GM23338 (cell line): ENCODE data around the gene TULP1. TPM values are rescaled to one million over a fixed set of nuclear protein-coding genes. Genes with fewer than 3 reads are reported as not detected.

Source experiments
- ATAC-seq: fragments of 200-7000 bp; cut with Tn5 transposase; 3 replicates; pipeline ENCODE4 v1.9.1; 2020
- DNase-seq: peaks from one replicate; pipeline ENCODE4 v3.0.0-alpha.2; 2015; ENCODE audit warnings: low spot score
- H2AFZ ChIP-seq: fragments of 200-600 bp; sonication (generic); 2 replicates; pipeline ENCODE4 v1.8.0; 2016; ENCODE audit warnings: antibody characterized with exemption, mild to moderate bottlenecking, moderate library complexity
- H3F3A ChIP-seq: fragments of 200-600 bp; sonication (generic); replicated peaks from 2 replicates; pipeline ENCODE4 v1.8.0; 2017; ENCODE audit warnings: antibody characterized with exemption, mixed run types, low read depth
- H3K27ac ChIP-seq: fragments of 200-600 bp; sonication (generic); 2 replicates; pipeline ENCODE4 v1.6.1; 2016; ENCODE audit warnings: low read depth
- H3K27me3 ChIP-seq: fragments of 200-600 bp; sonication (generic); 2 replicates; pipeline ENCODE4 v1.8.0; 2016; ENCODE audit warnings: mild to moderate bottlenecking, mixed run types, moderate library complexity; ENCODE audit not compliant: insufficient read depth
- H3K36me3 ChIP-seq: fragments of 200-600 bp; sonication (generic); 2 replicates; pipeline ENCODE4 v1.8.0; 2016; ENCODE audit warnings: mild to moderate bottlenecking; ENCODE audit not compliant: insufficient read depth
- H3K4me1 ChIP-seq: fragments of 200-600 bp; sonication (generic); 2 replicates; pipeline ENCODE4 v1.8.0; 2016; ENCODE audit warnings: mild to moderate bottlenecking, moderate library complexity; ENCODE audit not compliant: insufficient read depth
- H3K4me2 ChIP-seq: fragments of 200-600 bp; sonication (generic); 2 replicates; pipeline ENCODE4 v1.7.1; 2017; ENCODE audit warnings: mixed run types
- H3K4me3 ChIP-seq: fragments of 200-600 bp; sonication (generic); 2 replicates; pipeline ENCODE4 v1.6.1; 2016; ENCODE audit warnings: mixed run types
- H3K79me2 ChIP-seq: fragments of 200-600 bp; sonication (generic); replicated peaks from 2 replicates; pipeline ENCODE4 v1.8.0; 2017; ENCODE audit warnings: mild to moderate bottlenecking; ENCODE audit not compliant: insufficient read depth
- H3K9me2 ChIP-seq: fragments of 200-600 bp; sonication (generic); 2 replicates; pipeline ENCODE4 v1.8.0; 2017; ENCODE audit not compliant: insufficient read depth
- H4K20me1 ChIP-seq: fragments of 200-600 bp; sonication (generic); replicated peaks from 2 replicates; pipeline ENCODE4 v1.8.0; 2017; ENCODE audit warnings: mild to moderate bottlenecking; ENCODE audit not compliant: insufficient read depth
- H3K27ac Mint-ChIP-seq: 2 replicates; pipeline ENCODE4 v1.8.0; 2020; ENCODE audit warnings: inconsistent platforms, mild to moderate bottlenecking, moderate library complexity, mixed read lengths
- H3K27me3 Mint-ChIP-seq: 3 replicates; pipeline ENCODE4 v1.8.0; 2022; ENCODE audit warnings: low read depth, mild to moderate bottlenecking, moderate library complexity, mixed read lengths, inconsistent platforms; ENCODE audit not compliant: insufficient read depth, poor library complexity
- H3K36me3 Mint-ChIP-seq: 3 replicates; pipeline ENCODE4 v1.8.0; 2021; ENCODE audit warnings: low read depth, mild to moderate bottlenecking, inconsistent platforms, moderate library complexity, mixed read lengths
- H3K4me1 Mint-ChIP-seq: 3 replicates; pipeline ENCODE4 v1.8.0; 2020; ENCODE audit warnings: mild to moderate bottlenecking, inconsistent platforms, mixed read lengths
- H3K4me3 Mint-ChIP-seq: 3 replicates; pipeline ENCODE4 v1.8.0; 2021; ENCODE audit warnings: moderate library complexity, mild to moderate bottlenecking, inconsistent platforms, mixed read lengths
- H3K9me3 Mint-ChIP-seq: 3 replicates; pipeline ENCODE4 v1.8.0; 2020; ENCODE audit warnings: moderate library complexity, mild to moderate bottlenecking, inconsistent platforms, mixed read lengths
- CTCF ChIP-seq, 2 experiments: fragments of 200-600 bp in 1 of 2; sonication (generic) in 1 of 2; conservative IDR thresholded peaks; 2 replicates each; pipeline versions ENCODE4 v1.5.1 to v1.6.1; 2016 to 2017; ENCODE audit warnings: antibody characterized with exemption in 2 of 2, low read depth in 2 of 2, mild to moderate bottlenecking in 2 of 2, moderate library complexity in 1 of 2
- ETS1 ChIP-seq: IDR thresholded peaks from 2 replicates; pipeline ENCODE4 v1.6.1; 2016; ENCODE audit warnings: antibody characterized with exemption
- EZH2phosphoT487 ChIP-seq: fragments of 200-600 bp; sonication (generic); IDR thresholded peaks from one replicate; pipeline ENCODE4 v1.8.1; 2018; ENCODE audit warnings: antibody characterized with exemption; ENCODE audit not compliant: unreplicated experiment
- REST ChIP-seq: IDR thresholded peaks from one replicate; pipeline ENCODE4 v1.6.1; 2018; ENCODE audit warnings: antibody characterized with exemption; ENCODE audit not compliant: unreplicated experiment
- ZNF114 ChIP-seq: fragments of 250-450 bp; sonication (Bioruptor Pico); IDR thresholded peaks from 2 replicates; pipeline ENCODE4 v1.5.0; 2020; ENCODE audit warnings: mild to moderate bottlenecking, moderate library complexity
- ZNF331 ChIP-seq: fragments of 250-450 bp; sonication (Bioruptor Pico); IDR thresholded peaks from 2 replicates; pipeline ENCODE4 v1.5.0; 2020; ENCODE audit warnings: low read depth, mild to moderate bottlenecking, moderate library complexity
- polyA plus RNA-seq: library from polyadenylated mRNA; unstranded; fragments of >200 nt; fragmentation: Nextera tagmentation; extraction: Ambion mirVana; gene quantifications from 2 replicates; pipeline ENCODE4 v1.2.1, GENCODE V29; 2016
- total RNA-seq: library from RNA; depleted of rRNA; stranded (reverse); fragments of >200 nt; shearing (Covaris generic); gene quantifications from 2 replicates; pipeline ENCODE4 v1.2.3, GENCODE V29; 2014

The TULP1 gene
- total and polyA plus RNA-seq, 2 experiments from 2014 or later: 3.0 to 3.8 TPM

- Histone ChIP-seq H3K79me2 (no peaks in the 10 kb centered on the region), H3K4me3 (peak overlapping the region; percentile 25; the same call in 1 of the 2 replicates), H3K36me3 (no peaks in the 10 kb centered on the region), H3K4me1 (peaks cover 7% of the 10 kb centered on the region), H3K4me2 (peak overlapping the region; percentile 66), H2AFZ (peak overlapping the region; percentile 96), H3K9me2 (no peaks in the 10 kb centered on the region), H3K27me3 (no peaks in the 10 kb centered on the region), H3K27ac (no peak overlapping the region), H3F3A (0 out of 2 replicates have a peak, but pooled peaks cover 3% of the 10 kb centered on the region), H4K20me1 (no peaks in the 10 kb centered on the region)
- TF ChIP-seq ETS1: no peak
- TF ChIP-seq ZNF331 (CRISPR knock-in tag): no peak
- TF ChIP-seq ZNF114: no peak
- no peak for TF ChIP-seq REST
- peak; percentile 78 to 97 for TF ChIP-seq CTCF (conservative IDR thresholded peaks at IDR 0.05; ENCODE audit: low read depth in 2 of 2)
- TF ChIP-seq EZH2phosphoT487: no peak
- peak; percentile 86 for DNase-seq
- peaks cover 15% of the 10 kb centered on the region for H3K27me3 Mint-ChIP-seq
- peak; percentile 91 for ATAC-seq
- no peaks in the 10 kb centered on the region; the same call in 2 of the 3 replicates for H3K9me3 Mint-ChIP-seq
- H3K4me3 Mint-ChIP-seq: no peak overlapping the region
- peaks cover 14% of the 10 kb centered on the region for H3K4me1 Mint-ChIP-seq
- no peaks in the 10 kb centered on the region for H3K36me3 Mint-ChIP-seq
- no peak overlapping the region for H3K27ac Mint-ChIP-seq
These were observed 10.3 kb upstream of the TULP1 start for GRCh38 chr6:35522660-35523658.
